T-helper 9 cell (primary cell): Measurements from ENCODE around the gene ALG9.

Source experiments
- DNase-seq: peaks from one replicate; pipeline ENCODE4 v3.0.0-alpha.2; 2020

ALG9 gene

GRCh38 chr11:111762981-111763643 is 108.3 kb downstream of the ALG9 start:
- DNase-seq: no peak

- DNase-seq: no peak
Observed at GRCh38 chr11:111762526-111762925, 108.9 kb downstream of the ALG9 start.

GRCh38 chr11:111761036-111761435 is 110.3 kb downstream of the ALG9 start:
- no peak for DNase-seq

GRCh38 chr11:111759778-111760407 is 111.5 kb downstream of the ALG9 start:
- DNase-seq: no peak

- no peak for DNase-seq
Observed at GRCh38 chr11:111759376-111759775, 112.0 kb downstream of the ALG9 start.

- DNase-seq: no peak
Observed at GRCh38 chr11:111756097-111756496, 115.3 kb downstream of the ALG9 start.

- no peak for DNase-seq
Observed at GRCh38 chr11:111749646-111750045, 121.7 kb downstream of the ALG9 start.

GRCh38 chr11:111748035-111748804 is 123.2 kb downstream of the ALG9 start:
- no peak for DNase-seq

GRCh38 chr11:111745719-111746504 is 125.5 kb downstream of the ALG9 start:
- DNase-seq: no peak

GRCh38 chr11:111743700-111744099 is 127.7 kb downstream of the ALG9 start:
- DNase-seq: no peak

- DNase-seq: no peak
Observed at GRCh38 chr11:111741751-111742150, 129.6 kb downstream of the ALG9 start.

- DNase-seq: no peak
Observed at GRCh38 chr11:111739299-111739698, 132.1 kb downstream of the ALG9 start.

- DNase-seq: no peak
Observed at GRCh38 chr11:111737444-111738210, 133.8 kb downstream of the ALG9 start.

- no peak for DNase-seq
Observed at GRCh38 chr11:111736621-111737443, 134.5 kb downstream of the ALG9 start.
